GM19193 (cell line): ENCODE results near the gene CTDSPL.

ENCODE experiments used
- POLR2A ChIP-seq: IDR thresholded peaks from 4 replicates; pipeline ENCODE4 v1.6.1; 2011; ENCODE audit not compliant: insufficient read depth, insufficient read length; ENCODE audit errors: extremely low read depth

The CTDSPL gene

GRCh38 chr3:37909067-37909911 is 47.6 kb downstream of the CTDSPL start:
- TF ChIP-seq POLR2A = no peak

GRCh38 chr3:37910671-37911400 is 49.2 kb downstream of the CTDSPL start:
- TF ChIP-seq POLR2A = no peak

GRCh38 chr3:37912052-37912733 is 50.5 kb downstream of the CTDSPL start:
- TF ChIP-seq POLR2A = no peak

- no peak for TF ChIP-seq POLR2A
Observed at GRCh38 chr3:37913522-37913921, 51.8 kb downstream of the CTDSPL start.

GRCh38 chr3:37916685-37917084 is 55.0 kb downstream of the CTDSPL start:
- TF ChIP-seq POLR2A = no peak

- TF ChIP-seq POLR2A = no peak
Observed at GRCh38 chr3:37918627-37919026, 56.9 kb downstream of the CTDSPL start.

- TF ChIP-seq POLR2A = no peak
Observed at GRCh38 chr3:37920156-37920699, 58.5 kb downstream of the CTDSPL start.

GRCh38 chr3:37921025-37921424 is 59.3 kb downstream of the CTDSPL start:
- no peak for TF ChIP-seq POLR2A

GRCh38 chr3:37922721-37923568 is 61.3 kb downstream of the CTDSPL start:
- TF ChIP-seq POLR2A = no peak

GRCh38 chr3:37923569-37924040 is 61.9 kb downstream of the CTDSPL start:
- TF ChIP-seq POLR2A = no peak

- TF ChIP-seq POLR2A = no peak
Observed at GRCh38 chr3:37924453-37924852, 62.8 kb downstream of the CTDSPL start.

- no peak for TF ChIP-seq POLR2A
Observed at GRCh38 chr3:37925157-37925556, 63.5 kb downstream of the CTDSPL start.

GRCh38 chr3:37926611-37927010 is 64.9 kb downstream of the CTDSPL start:
- TF ChIP-seq POLR2A = no peak

GRCh38 chr3:37930495-37930894 is 68.8 kb downstream of the CTDSPL start:
- no peak for TF ChIP-seq POLR2A
